IMR-90 (cell line): ENCODE data around the gene SARNP.

Experiments used
- POLR2A ChIP-seq: IDR thresholded peaks from 2 replicates; pipeline ENCODE4 v1.6.1; 2012; ENCODE audit warnings: mild to moderate bottlenecking, low read depth, low read length
- SMC3 ChIP-seq: fragments of 150-350 bp; IDR thresholded peaks from 2 replicates; pipeline ENCODE4 v1.6.1; 2016; ENCODE audit warnings: low read depth, mild to moderate bottlenecking, antibody characterized with exemption, low read length, moderate library complexity
- TF ChIP-seq, protein P1 (sequence below): conservative IDR thresholded peaks from 2 replicates; pipeline ENCODE4 v1.5.1; 2012; ENCODE audit warnings: mild to moderate bottlenecking, low read depth, low read length, improper control_type of control experiment

DNA sequence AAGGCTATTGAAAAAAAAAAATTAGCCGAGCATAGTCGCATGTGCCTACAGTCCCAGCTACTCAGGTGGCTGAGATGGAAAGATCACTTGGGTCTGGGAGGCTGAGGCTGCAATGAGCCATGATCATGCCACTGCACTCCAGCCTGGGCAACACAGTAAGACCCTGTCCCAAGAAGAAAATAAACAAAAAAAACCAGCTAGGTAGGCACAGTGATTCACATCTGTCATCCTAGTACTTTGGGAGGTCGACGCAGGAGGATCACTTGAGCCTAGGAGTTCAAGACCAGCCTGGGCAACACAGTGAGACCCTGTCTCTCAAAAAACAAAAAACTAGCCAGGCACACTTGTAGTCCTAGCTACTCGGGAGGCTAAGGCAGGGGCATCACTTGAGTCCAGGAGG, 8.2 kb downstream of the SARNP start:
- TF ChIP-seq, protein P1, sequence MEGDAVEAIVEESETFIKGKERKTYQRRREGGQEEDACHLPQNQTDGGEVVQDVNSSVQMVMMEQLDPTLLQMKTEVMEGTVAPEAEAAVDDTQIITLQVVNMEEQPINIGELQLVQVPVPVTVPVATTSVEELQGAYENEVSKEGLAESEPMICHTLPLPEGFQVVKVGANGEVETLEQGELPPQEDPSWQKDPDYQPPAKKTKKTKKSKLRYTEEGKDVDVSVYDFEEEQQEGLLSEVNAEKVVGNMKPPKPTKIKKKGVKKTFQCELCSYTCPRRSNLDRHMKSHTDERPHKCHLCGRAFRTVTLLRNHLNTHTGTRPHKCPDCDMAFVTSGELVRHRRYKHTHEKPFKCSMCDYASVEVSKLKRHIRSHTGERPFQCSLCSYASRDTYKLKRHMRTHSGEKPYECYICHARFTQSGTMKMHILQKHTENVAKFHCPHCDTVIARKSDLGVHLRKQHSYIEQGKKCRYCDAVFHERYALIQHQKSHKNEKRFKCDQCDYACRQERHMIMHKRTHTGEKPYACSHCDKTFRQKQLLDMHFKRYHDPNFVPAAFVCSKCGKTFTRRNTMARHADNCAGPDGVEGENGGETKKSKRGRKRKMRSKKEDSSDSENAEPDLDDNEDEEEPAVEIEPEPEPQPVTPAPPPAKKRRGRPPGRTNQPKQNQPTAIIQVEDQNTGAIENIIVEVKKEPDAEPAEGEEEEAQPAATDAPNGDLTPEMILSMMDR: no peak
- TF ChIP-seq SMC3 (no peak), POLR2A (no peak)
